Lung (tissue), 12 donors: ENCODE results near the gene KIFC3. TPM values are rescaled to one million over a fixed set of nuclear protein-coding genes. Genes with fewer than 3 reads are reported as not detected.

Experiments
- ATAC-seq: fragments of 200-7000 bp; cut with Tn5 transposase; one replicate; pipeline ENCODE4 v1.9.1; 2020; ENCODE audit warnings: moderate number of reproducible peaks; ENCODE audit not compliant: insufficient read depth, low FRiP score
- DNase-seq, 3 donors: peaks; one replicate each; pipeline ENCODE4 v3.0.0-alpha.2; 2013 to 2017
- H3K27ac ChIP-seq, 2 donors: one replicate each; pipeline ENCODE4 v1.5.1; 2013; ENCODE audit warnings: mild to moderate bottlenecking in 2 of 2, moderate library complexity in 2 of 2, control low read depth in 1 of 2, inconsistent platforms in 1 of 2, low read depth in 1 of 2, low read length in 1 of 2
- H3K27me3 ChIP-seq, 3 donors: one replicate each; pipeline ENCODE4 v1.5.1; 2013; ENCODE audit warnings: low read length in 2 of 3; ENCODE audit not compliant: control insufficient read depth in 3 of 3, insufficient read depth in 3 of 3
- H3K36me3 ChIP-seq, 4 donors: one replicate each; pipeline ENCODE4 v1.5.1; 2013; ENCODE audit warnings: low read length in 4 of 4, mild to moderate bottlenecking in 1 of 4, moderate library complexity in 1 of 4; ENCODE audit not compliant: control insufficient read depth in 4 of 4, insufficient read depth in 4 of 4
- H3K4me1 ChIP-seq, 5 donors: one replicate each; pipeline ENCODE4 v1.5.1; 2013; ENCODE audit warnings: low read length in 5 of 5, mild to moderate bottlenecking in 2 of 5, moderate library complexity in 1 of 5; ENCODE audit not compliant: control insufficient read depth in 5 of 5, insufficient read depth in 5 of 5
- H3K4me3 ChIP-seq: one replicate; pipeline ENCODE4 v1.5.1; 2013; ENCODE audit warnings: mild to moderate bottlenecking, control low read depth, moderate library complexity
- H3K9ac ChIP-seq, 2 donors: one replicate each; pipeline ENCODE4 v1.5.1; 2013; ENCODE audit warnings: low read length in 2 of 2, control low read depth in 1 of 2; ENCODE audit not compliant: insufficient read depth in 1 of 2
- H3K9me3 ChIP-seq, 4 donors: one replicate each; pipeline ENCODE4 v1.5.1; 2013; ENCODE audit warnings: low read length in 3 of 4, mild to moderate bottlenecking in 1 of 4, moderate library complexity in 1 of 4; ENCODE audit not compliant: control insufficient read depth in 4 of 4, insufficient read depth in 3 of 4
- WGBS, 2 donors: extraction: QIAGEN DNeasy Blood & Tissue Kit; methylation state at CpG; one replicate each; pipeline ENCODE4 v1.1.7; 2013; 5-methylcytosine and 5-hydroxymethylcytosine counted together
- polyA plus RNA-seq, 2 donors: library from polyadenylated mRNA; stranded (reverse); fragments of 200-250 nt; gene quantifications; one replicate each; pipeline ENCODE4 v1.2.1, GENCODE V29; 2013
- total RNA-seq, 2 donors: library from RNA; depleted of rRNA in 1 of 2; stranded (reverse); fragments of >200 nt in 1 of 2; gene quantifications; one replicate each; pipeline ENCODE4 v1.2.1, GENCODE V29; 2014 to 2021
- TF ChIP-seq, protein P1 (sequence below): IDR thresholded peaks from 2 replicates; pipeline ENCODE4 v1.5.1; 2012; ENCODE audit warnings: mild to moderate bottlenecking; ENCODE audit errors: control extremely low read depth, extremely low read depth
- donor health status: control.
- donor health status: control.
- donor health status: Bipolar disorder and iron deficiency.
- donor health status: healthy.
- donor health status: DM: yes; HTN: yes; CAD: no.

Gene KIFC3
- total and polyA plus RNA-seq, 4 donors, result 65.9 to 137 (median 89.5) TPM

DNA sequence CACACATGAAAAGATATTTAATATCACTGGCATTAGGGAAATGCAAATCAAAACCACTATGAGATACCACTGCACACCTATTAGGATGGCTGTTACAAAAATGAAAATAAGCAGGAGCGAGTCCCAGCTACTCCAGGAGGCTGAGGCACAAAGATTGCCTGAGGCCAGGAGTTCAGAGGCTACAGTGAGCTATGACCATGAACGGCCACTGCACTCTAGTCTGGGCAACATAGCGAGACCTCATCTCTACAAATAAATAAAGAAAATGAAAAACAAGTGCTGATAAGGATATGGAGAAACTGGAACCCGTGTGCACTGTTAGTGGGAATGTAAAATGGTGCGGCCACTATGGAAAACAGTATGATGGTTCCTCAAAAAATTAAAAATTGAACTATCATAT lies 23.6 kb downstream of the KIFC3 start:
- ATAC-seq (no peak), DNase-seq (no peak)
- Histone ChIP-seq H3K27me3 (no peaks in the 10 kb centered on the region), H3K4me1 (peaks cover 0 to 5% (median 0%) of the 10 kb centered on the region in 5 donors), H3K27ac (no peak overlapping the region), H3K4me3 (no peak overlapping the region), H3K9ac (no peak overlapping the region), H3K9me3 (no peaks in the 10 kb centered on the region), H3K36me3 (peaks cover 0 to 20% (median 9%) of the 10 kb centered on the region in 4 donors)
- WGBS, 2 donors, result 92 to 96% methylated on average over 5 of the region's 5 CpGs
- TF ChIP-seq, protein P1, sequence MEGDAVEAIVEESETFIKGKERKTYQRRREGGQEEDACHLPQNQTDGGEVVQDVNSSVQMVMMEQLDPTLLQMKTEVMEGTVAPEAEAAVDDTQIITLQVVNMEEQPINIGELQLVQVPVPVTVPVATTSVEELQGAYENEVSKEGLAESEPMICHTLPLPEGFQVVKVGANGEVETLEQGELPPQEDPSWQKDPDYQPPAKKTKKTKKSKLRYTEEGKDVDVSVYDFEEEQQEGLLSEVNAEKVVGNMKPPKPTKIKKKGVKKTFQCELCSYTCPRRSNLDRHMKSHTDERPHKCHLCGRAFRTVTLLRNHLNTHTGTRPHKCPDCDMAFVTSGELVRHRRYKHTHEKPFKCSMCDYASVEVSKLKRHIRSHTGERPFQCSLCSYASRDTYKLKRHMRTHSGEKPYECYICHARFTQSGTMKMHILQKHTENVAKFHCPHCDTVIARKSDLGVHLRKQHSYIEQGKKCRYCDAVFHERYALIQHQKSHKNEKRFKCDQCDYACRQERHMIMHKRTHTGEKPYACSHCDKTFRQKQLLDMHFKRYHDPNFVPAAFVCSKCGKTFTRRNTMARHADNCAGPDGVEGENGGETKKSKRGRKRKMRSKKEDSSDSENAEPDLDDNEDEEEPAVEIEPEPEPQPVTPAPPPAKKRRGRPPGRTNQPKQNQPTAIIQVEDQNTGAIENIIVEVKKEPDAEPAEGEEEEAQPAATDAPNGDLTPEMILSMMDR, result no peak

DNA sequence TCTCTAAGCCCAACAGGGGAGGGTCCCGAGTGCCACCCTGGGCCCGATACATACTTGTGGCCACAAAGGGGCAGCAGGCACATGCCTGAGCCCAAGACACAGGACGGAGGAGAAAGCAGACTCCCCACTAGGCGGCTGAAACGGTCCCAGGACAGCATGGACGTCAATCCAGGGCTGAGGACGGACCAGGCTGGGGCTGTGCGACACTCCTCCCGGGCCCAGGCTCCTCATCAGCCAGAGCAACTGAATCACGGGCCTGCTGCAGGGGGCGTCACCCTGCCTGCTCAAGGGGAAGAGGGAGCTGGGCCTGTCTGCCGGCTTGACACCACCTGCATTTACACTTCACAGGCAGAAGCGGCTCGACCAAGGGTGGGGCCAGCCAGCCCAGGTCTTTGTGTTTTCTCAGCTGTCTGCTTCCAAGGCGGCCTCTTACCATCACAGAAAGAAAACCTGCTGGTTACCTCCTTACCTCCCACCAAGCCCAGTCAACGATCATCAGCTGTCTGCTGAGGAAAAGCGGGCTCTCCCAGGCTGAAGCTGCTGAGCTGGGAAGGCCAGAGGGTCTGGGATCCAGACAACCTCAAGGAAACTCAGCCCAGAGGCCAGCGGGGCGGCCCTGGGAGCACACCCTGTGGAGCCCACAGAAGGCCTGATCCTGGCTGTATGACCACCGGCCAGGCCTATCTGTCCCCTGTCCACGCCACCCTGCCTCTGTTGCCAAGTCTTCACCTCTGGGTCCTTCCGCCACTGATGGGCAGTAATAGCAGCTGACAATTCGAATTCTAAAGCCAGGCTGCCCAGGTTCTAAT lies 26.4 kb downstream of the KIFC3 start:
- no peak overlapping the region for H3K4me3 ChIP-seq
- no peak overlapping the region for H3K9ac ChIP-seq
- H3K27ac ChIP-seq, result no peak overlapping the region
- DNase-seq (peak; percentile 56 to 66 (median 63)), ATAC-seq (no peak)
- WGBS, 2 donors, result 81 to 84% methylated on average over 23 of the region's 23 CpGs
- peaks cover 0 to 2% (median 0%) of the 10 kb centered on the region in 5 donors for H3K4me1 ChIP-seq
- H3K36me3 ChIP-seq, result peaks cover 0 to 23% (median 5%) of the 10 kb centered on the region in 4 donors
- TF ChIP-seq, protein P1, result no peak
- H3K27me3 ChIP-seq, result no peaks in the 10 kb centered on the region
- no peaks in the 10 kb centered on the region for H3K9me3 ChIP-seq

DNA sequence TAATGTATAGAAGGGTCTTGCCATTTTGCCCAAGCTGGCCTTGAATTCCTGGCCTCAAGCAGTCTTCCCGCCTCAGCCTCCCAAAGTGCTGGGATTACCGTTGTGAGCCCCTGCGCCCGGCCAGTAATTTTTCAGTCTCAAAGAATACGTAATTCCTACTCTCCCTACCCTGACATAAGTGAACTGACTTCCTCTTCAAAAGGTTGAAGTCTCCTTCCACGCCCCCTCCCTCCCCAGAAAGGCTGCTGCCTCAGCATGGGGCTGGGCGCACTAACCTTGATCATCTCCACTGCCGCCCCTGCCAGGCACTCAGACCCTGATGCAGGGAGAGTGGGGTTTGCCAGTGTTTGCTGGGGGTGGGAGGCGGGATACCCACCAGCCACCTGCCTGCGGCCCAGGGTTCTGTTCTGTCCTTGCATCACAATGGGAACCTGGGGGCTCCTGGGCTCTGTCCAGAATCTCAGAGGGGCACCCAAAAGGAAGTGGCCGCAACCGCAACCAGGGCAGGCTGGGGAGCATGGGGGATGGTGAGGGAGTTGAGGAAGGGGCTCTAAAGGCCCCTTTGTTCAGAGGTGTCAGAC lies 27.5 kb downstream of the KIFC3 start:
- no peaks in the 10 kb centered on the region for H3K27me3 ChIP-seq
- H3K9ac ChIP-seq, result no peak overlapping the region
- H3K36me3 ChIP-seq, result peaks cover 0 to 32% (median 10%) of the 10 kb centered on the region in 4 donors
- no peak overlapping the region for H3K27ac ChIP-seq
- H3K4me3 ChIP-seq, result no peak overlapping the region
- TF ChIP-seq, protein P1, result no peak
- ATAC-seq, result no peak
- H3K4me1 ChIP-seq, result peaks cover 0 to 2% (median 0%) of the 10 kb centered on the region in 5 donors
- 75 to 92% methylated on average over 12 of the region's 12 CpGs for WGBS, 2 donors
- H3K9me3 ChIP-seq, result no peaks in the 10 kb centered on the region
- no peak for DNase-seq
